Activated T-helper 17 cell treated with anti-CD3 and anti-CD28 coated beads, Interleukin-2, amount 50 U/mL, for 72 hours (primary cell): ENCODE results near the gene DQX1. TPM values are rescaled to one million over a fixed set of nuclear protein-coding genes. Genes with fewer than 3 reads are reported as not detected.
A peak's percentile ranks its signal among the peaks of the same experiment; 100 is the strongest.

ENCODE experiments used
- ATAC-seq: fragments of 150-1000 bp; cut with Tn5 transposase; replicated peaks from 2 replicates; pipeline ENCODE4 v1.10.0; 2021; ENCODE audit warnings: mild to moderate bottlenecking, moderate library complexity
- H3K27ac Mint-ChIP-seq: one replicate; pipeline ENCODE4 v1.8.0; 2022; ENCODE audit warnings: mixed read lengths
- H3K27me3 Mint-ChIP-seq: one replicate; pipeline ENCODE4 v1.8.0; 2022; ENCODE audit warnings: mixed read lengths
- H3K36me3 Mint-ChIP-seq: one replicate; pipeline ENCODE4 v1.8.0; 2022; ENCODE audit warnings: low read depth, mild to moderate bottlenecking, mixed read lengths
- H3K4me1 Mint-ChIP-seq: one replicate; pipeline ENCODE4 v1.8.0; 2022; ENCODE audit warnings: mixed read lengths
- H3K4me3 Mint-ChIP-seq: one replicate; pipeline ENCODE4 v1.8.0; 2022; ENCODE audit warnings: mild to moderate bottlenecking, mixed read lengths
- H3K9me3 Mint-ChIP-seq: one replicate; pipeline ENCODE4 v1.8.0; 2022; ENCODE audit warnings: mixed read lengths
- total RNA-seq, 2 donors: library from RNA; stranded (reverse); gene quantifications; one replicate each; pipeline ENCODE4 v1.2.3, GENCODE V29; 2022

The DQX1 gene
- total RNA-seq, 2 donors from 2014 or later = 0.74 to 0.76 TPM

DNA sequence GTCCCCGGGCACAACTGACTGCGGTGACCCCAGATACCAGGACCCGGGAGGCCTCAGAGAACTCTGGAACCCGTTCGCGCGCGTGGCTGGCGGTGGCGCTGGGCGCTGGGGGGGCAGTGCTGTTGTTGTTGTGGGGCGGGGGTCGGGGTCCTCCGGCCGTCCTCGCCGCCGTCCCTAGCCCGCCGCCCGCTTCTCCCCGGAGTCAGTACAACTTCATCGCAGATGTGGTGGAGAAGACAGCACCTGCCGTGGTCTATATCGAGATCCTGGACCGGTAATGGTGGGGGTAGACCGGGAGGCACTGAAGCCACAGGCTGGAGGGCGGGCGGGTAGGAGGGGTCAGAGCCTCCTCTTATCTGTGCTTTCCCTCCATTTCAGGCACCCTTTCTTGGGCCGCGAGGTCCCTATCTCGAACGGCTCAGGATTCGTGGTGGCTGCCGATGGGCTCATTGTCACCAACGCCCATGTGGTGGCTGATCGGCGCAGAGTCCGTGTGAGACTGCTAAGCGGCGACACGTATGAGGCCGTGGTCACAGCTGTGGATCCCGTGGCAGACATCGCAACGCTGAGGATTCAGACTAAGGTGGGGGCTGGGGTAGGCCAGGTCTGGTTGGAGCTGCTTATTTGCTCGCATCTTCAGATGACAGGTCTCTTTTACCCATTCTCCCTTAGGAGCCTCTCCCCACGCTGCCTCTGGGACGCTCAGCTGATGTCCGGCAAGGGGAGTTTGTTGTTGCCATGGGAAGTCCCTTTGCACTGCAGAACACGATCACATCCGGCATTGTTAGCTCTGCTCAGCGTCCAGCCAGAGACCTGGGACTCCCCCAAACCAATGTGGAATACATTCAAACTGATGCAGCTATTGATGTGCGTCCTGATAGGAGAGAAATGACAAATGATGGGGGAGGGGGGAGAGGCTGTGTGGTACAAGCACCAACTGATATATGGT, 4.5 kb upstream of the DQX1 start:
- H3K9me3 Mint-ChIP-seq = no peaks in the 10 kb centered on the region
- H3K4me3 Mint-ChIP-seq = peak overlapping the region; percentile 98
- peaks cover 65% of the 10 kb centered on the region for H3K36me3 Mint-ChIP-seq
- ATAC-seq = peak; percentile 70
- H3K27me3 Mint-ChIP-seq = no peaks in the 10 kb centered on the region
- peaks cover 21% of the 10 kb centered on the region for H3K4me1 Mint-ChIP-seq
- H3K27ac Mint-ChIP-seq = peak overlapping the region; percentile 55

- Mint-ChIP-seq H3K27ac (peak within 1 kb of the TSS; percentile 97), H3K27me3 (no peaks in the 10 kb centered on the region), H3K4me1 (peaks cover 21% of the 10 kb centered on the region), H3K36me3 (peaks cover 65% of the 10 kb centered on the region), H3K9me3 (no peaks in the 10 kb centered on the region), H3K4me3 (peak within 1 kb of the TSS; percentile 98)
- ATAC-seq = peak; percentile 76
Observed at GRCh38 chr2:74529357-74530238, 3.6 kb upstream of the DQX1 start, which contains the start of the genes AUP1 and HTRA2. TSS of gene AUP1 (minus strand) at chr2:74529706. CDS start at chr2:74529629, 77 bp downstream. TSS of gene HTRA2 (plus strand) at chr2:74529933. CDS start at chr2:74530007, 74 bp downstream.

- Mint-ChIP-seq H3K27me3 (no peaks in the 10 kb centered on the region), H3K4me3 (peak overlapping the region; percentile 98), H3K4me1 (peaks cover 21% of the 10 kb centered on the region), H3K36me3 (peaks cover 65% of the 10 kb centered on the region), H3K9me3 (no peaks in the 10 kb centered on the region), H3K27ac (peak overlapping the region; percentile 97)
- ATAC-seq = peak; percentile 1
Observed at GRCh38 chr2:74528600-74529356, 2.7 kb upstream of the DQX1 start.

DNA sequence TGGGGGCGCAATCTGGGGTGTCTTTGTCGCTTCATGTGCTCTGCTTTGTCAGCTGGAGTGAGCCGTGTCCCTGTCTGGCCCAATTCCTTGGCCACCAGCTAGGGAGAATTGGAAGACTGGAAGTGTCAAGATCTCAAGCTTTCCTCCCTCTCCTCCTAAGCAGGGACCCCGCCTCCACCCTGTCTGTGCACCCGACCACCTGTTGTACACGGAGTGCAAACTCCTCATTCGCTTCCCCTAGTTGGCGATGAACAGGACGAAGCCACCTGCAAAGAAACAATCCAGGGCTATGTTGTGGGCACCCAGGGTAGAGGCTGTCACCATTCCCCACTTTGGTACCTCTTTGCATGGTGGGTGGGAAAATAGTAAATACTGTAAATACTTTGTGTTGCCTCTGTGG, 1.7 kb upstream of the DQX1 start:
- Mint-ChIP-seq H3K27me3 (no peaks in the 10 kb centered on the region), H3K9me3 (no peaks in the 10 kb centered on the region), H3K27ac (peak overlapping the region; percentile 97), H3K36me3 (peaks cover 63% of the 10 kb centered on the region), H3K4me3 (peak overlapping the region; percentile 98), H3K4me1 (peaks cover 21% of the 10 kb centered on the region)
- no peak for ATAC-seq

GRCh38 chr2:74526649-74527230, 709 bp upstream of the DQX1 start:
- H3K9me3 Mint-ChIP-seq = no peaks in the 10 kb centered on the region
- peaks cover 53% of the 10 kb centered on the region for H3K36me3 Mint-ChIP-seq
- H3K4me1 Mint-ChIP-seq = peaks cover 16% of the 10 kb centered on the region
- ATAC-seq = no peak
- H3K4me3 Mint-ChIP-seq = no peak overlapping the region
- no peaks in the 10 kb centered on the region for H3K27me3 Mint-ChIP-seq
- H3K27ac Mint-ChIP-seq = no peak overlapping the region

DNA sequence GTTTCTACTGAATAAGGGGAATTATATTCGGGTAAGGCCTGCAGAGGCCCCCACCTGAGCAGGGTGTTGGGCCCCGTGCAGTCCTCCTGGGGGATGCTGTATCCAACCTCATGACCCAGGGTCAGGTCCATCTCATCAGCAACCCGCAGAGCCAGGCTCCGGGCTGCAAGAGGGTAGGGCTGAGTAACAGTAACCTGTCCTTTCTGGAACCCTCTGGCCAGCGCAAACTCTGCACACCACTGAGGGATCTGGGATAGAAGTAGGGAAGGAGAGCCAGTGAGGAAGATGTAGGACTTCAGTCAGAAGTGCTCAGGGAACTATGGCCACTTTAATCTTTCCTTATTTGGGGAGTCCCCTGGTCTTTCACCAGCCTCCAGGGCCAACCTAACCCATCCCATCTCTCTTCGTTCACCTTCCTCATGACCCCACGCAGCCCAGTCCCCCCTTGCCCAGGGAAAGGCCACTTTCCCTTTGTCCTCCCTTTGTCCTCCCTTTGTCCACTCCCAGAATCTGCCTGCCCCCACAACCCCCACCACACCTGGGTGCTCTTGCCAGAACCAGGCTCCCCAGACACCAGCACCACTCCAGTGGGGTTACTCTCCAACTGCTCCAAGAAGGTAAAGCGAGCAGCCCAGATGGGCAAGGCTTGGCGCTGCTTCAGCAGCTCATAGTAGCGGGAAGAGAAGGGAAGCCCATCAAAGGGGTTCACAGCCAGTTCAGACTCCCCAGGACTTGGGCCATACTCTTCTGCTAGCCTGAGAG, 895 bp downstream of the DQX1 start:
- H3K4me3 Mint-ChIP-seq = no peak overlapping the region
- H3K36me3 Mint-ChIP-seq = peaks cover 38% of the 10 kb centered on the region

GRCh38 chr2:74524005-74524404, 2.0 kb downstream of the DQX1 start:
- ATAC-seq = no peak
- Mint-ChIP-seq H3K4me3 (no peak overlapping the region), H3K27ac (no peak overlapping the region), H3K27me3 (peaks cover 8% of the 10 kb centered on the region), H3K4me1 (peaks cover 4% of the 10 kb centered on the region), H3K9me3 (no peaks in the 10 kb centered on the region), H3K36me3 (peaks cover 32% of the 10 kb centered on the region)

More for the DNA sequence above, 895 bp downstream of the DQX1 start:
- peaks cover 4% of the 10 kb centered on the region for H3K4me1 Mint-ChIP-seq
- H3K27ac Mint-ChIP-seq = no peak overlapping the region
- no peaks in the 10 kb centered on the region for H3K9me3 Mint-ChIP-seq
- ATAC-seq = no peak
- H3K27me3 Mint-ChIP-seq = peaks cover 3% of the 10 kb centered on the region

DNA sequence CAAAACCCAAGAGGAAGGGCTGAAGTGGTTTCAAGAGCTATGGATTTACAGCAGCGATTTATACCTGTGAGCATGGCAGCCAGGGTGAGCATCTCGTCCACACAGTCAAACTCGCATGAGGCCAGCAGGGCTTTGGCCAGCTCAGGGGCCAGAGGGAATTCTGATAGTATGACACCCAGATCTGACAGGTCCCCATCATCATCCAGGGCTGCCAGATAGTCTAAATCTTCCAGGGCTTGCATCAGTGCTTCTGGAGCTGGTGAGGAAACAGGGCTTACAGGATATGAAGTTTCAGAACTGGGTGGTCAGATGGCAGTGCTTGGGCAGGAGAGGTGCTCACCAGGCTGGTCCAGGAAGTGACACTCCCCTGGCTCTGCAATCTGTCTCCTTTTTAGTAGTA, 3.5 kb downstream of the DQX1 start:
- Mint-ChIP-seq H3K9me3 (no peaks in the 10 kb centered on the region), H3K27me3 (peaks cover 22% of the 10 kb centered on the region)

GRCh38 chr2:74516650-74517049, 9.4 kb downstream of the DQX1 start:
- Mint-ChIP-seq H3K4me1 (no peaks in the 10 kb centered on the region), H3K27ac (no peak overlapping the region), H3K27me3 (peaks cover 35% of the 10 kb centered on the region), H3K36me3 (no peaks in the 10 kb centered on the region), H3K4me3 (peak overlapping the region; percentile 84), H3K9me3 (no peaks in the 10 kb centered on the region)
- ATAC-seq = no peak

More for the DNA sequence above, 3.5 kb downstream of the DQX1 start:
- ATAC-seq = no peak
- Mint-ChIP-seq H3K36me3 (peaks cover 17% of the 10 kb centered on the region), H3K4me3 (no peak overlapping the region), H3K4me1 (peaks cover 4% of the 10 kb centered on the region), H3K27ac (no peak overlapping the region)

GRCh38 chr2:74515981-74516633, 9.9 kb downstream of the DQX1 start:
- peaks cover 35% of the 10 kb centered on the region for H3K27me3 Mint-ChIP-seq
- H3K36me3 Mint-ChIP-seq = no peaks in the 10 kb centered on the region
- peak overlapping the region; percentile 84 for H3K4me3 Mint-ChIP-seq
- H3K4me1 Mint-ChIP-seq = no peaks in the 10 kb centered on the region
- no peak overlapping the region for H3K27ac Mint-ChIP-seq
- H3K9me3 Mint-ChIP-seq = no peaks in the 10 kb centered on the region
- peak; percentile 83 for ATAC-seq

- Mint-ChIP-seq H3K36me3 (no peaks in the 10 kb centered on the region), H3K27me3 (peaks cover 35% of the 10 kb centered on the region), H3K9me3 (no peaks in the 10 kb centered on the region), H3K4me3 (peak overlapping the region; percentile 84), H3K27ac (peak overlapping the region; percentile 73), H3K4me1 (no peaks in the 10 kb centered on the region)
- peak; percentile 16 for ATAC-seq
Observed at GRCh38 chr2:74515271-74515980, 10.6 kb downstream of the DQX1 start.
